ENCODE data around the gene SPINK6.

Gene SPINK6

GRCh38 chr5:148224117-148224742 is 21.4 kb downstream of the SPINK6 start:
- DNase-seq, result no peak

- DNase-seq, result no peak
Measured at GRCh38 chr5:148228392-148228984, 25.6 kb downstream of the SPINK6 start.

- DNase-seq, result no peak
Measured at GRCh38 chr5:148229840-148230239, 27.0 kb downstream of the SPINK6 start.

- DNase-seq, result no peak
Measured at GRCh38 chr5:148230240-148230639, 27.4 kb downstream of the SPINK6 start.

- no peak for DNase-seq
Measured at GRCh38 chr5:148237785-148238417, 35.1 kb downstream of the SPINK6 start.

GRCh38 chr5:148238418-148238794 is 35.6 kb downstream of the SPINK6 start, which contains the start of gene MARCOL:
MARCOL (plus strand) TSS chr5:148238525; CDS start chr5:148238598, 73 bp downstream.
- no peak for DNase-seq

GRCh38 chr5:148248894-148249293 is 46.1 kb downstream of the SPINK6 start:
- no peak for DNase-seq

- DNase-seq, result no peak
Measured at GRCh38 chr5:148255456-148255855, 52.6 kb downstream of the SPINK6 start.

- DNase-seq, result no peak
Measured at GRCh38 chr5:148259288-148259687, 56.4 kb downstream of the SPINK6 start.

- DNase-seq, result no peak
Measured at GRCh38 chr5:148261221-148261620, 58.4 kb downstream of the SPINK6 start.
